Endodermal cell (in vitro differentiated cells): ENCODE measurements around the gene OR1N2. TPM values are rescaled to one million over a fixed set of nuclear protein-coding genes. Genes with fewer than 3 reads are reported as not detected.

Experiments
- DNase-seq: peaks from one replicate; pipeline ENCODE4 v3.0.0-alpha.2; 2017
- H3K27ac ChIP-seq: 2 replicates; pipeline ENCODE4 v1.5.1; 2013; ENCODE audit warnings: mild to moderate bottlenecking, low read depth, low read length, moderate library complexity
- H3K27me3 ChIP-seq: 2 replicates; pipeline ENCODE4 v1.6.1; 2013; ENCODE audit warnings: mild to moderate bottlenecking, low read length, moderate library complexity; ENCODE audit not compliant: insufficient read depth, control insufficient read depth, poor library complexity, severe bottlenecking
- H3K36me3 ChIP-seq: 2 replicates; pipeline ENCODE4 v1.7.0; 2013; ENCODE audit warnings: mild to moderate bottlenecking, low read length, moderate library complexity; ENCODE audit not compliant: control insufficient read depth, insufficient read depth
- H3K4me1 ChIP-seq: one replicate; pipeline ENCODE4 v1.7.0; 2013; ENCODE audit warnings: low read length; ENCODE audit not compliant: control insufficient read depth, insufficient read depth
- H3K4me3 ChIP-seq: 2 replicates; pipeline ENCODE4 v1.5.1; 2013; ENCODE audit warnings: mild to moderate bottlenecking, low read length, moderate library complexity
- H3K9ac ChIP-seq: 2 replicates; pipeline ENCODE4 v1.6.1; 2013; ENCODE audit warnings: mild to moderate bottlenecking, low read length, moderate library complexity; ENCODE audit not compliant: poor library complexity, severe bottlenecking; ENCODE audit errors: extremely low read depth
- H3K9me3 ChIP-seq: 2 replicates; pipeline ENCODE4 v1.6.1; 2013; ENCODE audit warnings: mild to moderate bottlenecking, low read length, moderate library complexity; ENCODE audit not compliant: control insufficient read depth
- H3K27ac Mint-ChIP-seq: 2 replicates; pipeline ENCODE4 v1.8.0; 2020; ENCODE audit warnings: mixed read lengths
- H3K27me3 Mint-ChIP-seq: 2 replicates; pipeline ENCODE4 v1.8.0; 2021; ENCODE audit warnings: mild to moderate bottlenecking, mixed read lengths; ENCODE audit not compliant: insufficient read depth
- H3K36me3 Mint-ChIP-seq: 2 replicates; pipeline ENCODE4 v1.8.0; 2020; ENCODE audit warnings: low read depth, mixed read lengths
- H3K4me1 Mint-ChIP-seq: 2 replicates; pipeline ENCODE4 v1.8.0; 2020; ENCODE audit warnings: mixed read lengths
- H3K4me3 Mint-ChIP-seq: 2 replicates; pipeline ENCODE4 v1.8.0; 2020; ENCODE audit warnings: mild to moderate bottlenecking, moderate library complexity, mixed read lengths
- H3K9me3 Mint-ChIP-seq: 2 replicates; pipeline ENCODE4 v1.8.0; 2020; ENCODE audit warnings: mild to moderate bottlenecking, mixed read lengths
- WGBS, 2 experiments: methylation state at CpG; one replicate each; pipeline versions ENCODE4 v1.1.5 to v1.1.7; 2013; ENCODE audit warnings: missing lambda C conversion rate in 2 of 2, mixed read lengths in 1 of 2; ENCODE audit not compliant: insufficient coverage in 1 of 2, insufficient read length in 1 of 2; 5-methylcytosine and 5-hydroxymethylcytosine counted together
- total RNA-seq, 2 donors: library from RNA; stranded (reverse); fragmentation: NEBNext Ultra II Directional in 1 of 2; extraction: Animal tissue kit (Norgen Biotek cat#: 25700) in 1 of 2; gene quantifications; 2 replicates in 1 of 2; 3 replicates in 1 of 2; pipeline ENCODE4 v1.2.1, GENCODE V29; 2021
- TF ChIP-seq, protein P1 (sequence below): fragments of 200-600 bp; sonication (generic); conservative IDR thresholded peaks from 2 replicates; pipeline ENCODE4 v1.5.0; 2021; ENCODE audit warnings: antibody characterized with exemption, mild to moderate bottlenecking

Gene OR1N2
- total RNA-seq, 2 donors from 2014 or later: not detected

DNA sequence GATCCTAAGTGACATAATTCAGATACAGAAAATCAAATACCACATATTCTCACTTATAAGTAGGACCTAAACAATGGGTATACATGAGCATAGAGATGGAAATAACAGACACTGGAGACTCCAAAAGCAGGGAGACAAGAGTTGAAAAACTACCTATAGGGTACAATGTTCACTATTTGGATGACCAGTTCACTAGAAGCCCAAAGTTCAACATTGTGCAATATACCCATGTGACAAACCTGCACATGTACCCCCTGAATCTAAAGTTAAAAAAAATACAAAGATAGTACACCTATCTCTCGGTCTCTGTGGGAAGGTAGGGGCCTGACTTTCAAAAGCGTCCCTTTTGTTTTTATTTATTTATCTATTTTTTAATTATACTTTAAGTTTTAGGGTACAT, 14.2 kb upstream of the OR1N2 start:
- no peak overlapping the region for H3K4me3 Mint-ChIP-seq
- H3K27ac ChIP-seq: no peak overlapping the region
- no peaks in the 10 kb centered on the region for H3K36me3 ChIP-seq
- no peaks in the 10 kb centered on the region for H3K36me3 Mint-ChIP-seq
- 93% methylated on average over 2 of the region's 2 CpGs; no CpG with 5 or more reads in 1 of the 2 experiments for WGBS, 2 experiments
- H3K9me3 Mint-ChIP-seq: peaks cover 54% of the 10 kb centered on the region
- H3K27ac Mint-ChIP-seq: no peak overlapping the region
- no peak overlapping the region for H3K4me3 ChIP-seq
- peaks cover 23% of the 10 kb centered on the region for H3K9me3 ChIP-seq
- H3K27me3 ChIP-seq: no peaks in the 10 kb centered on the region
- TF ChIP-seq, protein P1, sequence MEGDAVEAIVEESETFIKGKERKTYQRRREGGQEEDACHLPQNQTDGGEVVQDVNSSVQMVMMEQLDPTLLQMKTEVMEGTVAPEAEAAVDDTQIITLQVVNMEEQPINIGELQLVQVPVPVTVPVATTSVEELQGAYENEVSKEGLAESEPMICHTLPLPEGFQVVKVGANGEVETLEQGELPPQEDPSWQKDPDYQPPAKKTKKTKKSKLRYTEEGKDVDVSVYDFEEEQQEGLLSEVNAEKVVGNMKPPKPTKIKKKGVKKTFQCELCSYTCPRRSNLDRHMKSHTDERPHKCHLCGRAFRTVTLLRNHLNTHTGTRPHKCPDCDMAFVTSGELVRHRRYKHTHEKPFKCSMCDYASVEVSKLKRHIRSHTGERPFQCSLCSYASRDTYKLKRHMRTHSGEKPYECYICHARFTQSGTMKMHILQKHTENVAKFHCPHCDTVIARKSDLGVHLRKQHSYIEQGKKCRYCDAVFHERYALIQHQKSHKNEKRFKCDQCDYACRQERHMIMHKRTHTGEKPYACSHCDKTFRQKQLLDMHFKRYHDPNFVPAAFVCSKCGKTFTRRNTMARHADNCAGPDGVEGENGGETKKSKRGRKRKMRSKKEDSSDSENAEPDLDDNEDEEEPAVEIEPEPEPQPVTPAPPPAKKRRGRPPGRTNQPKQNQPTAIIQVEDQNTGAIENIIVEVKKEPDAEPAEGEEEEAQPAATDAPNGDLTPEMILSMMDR: no peak
- H3K27me3 Mint-ChIP-seq: peaks cover 7% of the 10 kb centered on the region
- H3K4me1 Mint-ChIP-seq: no peaks in the 10 kb centered on the region
- DNase-seq: no peak
- H3K4me1 ChIP-seq: no peaks in the 10 kb centered on the region
- H3K9ac ChIP-seq: no peak overlapping the region

DNA sequence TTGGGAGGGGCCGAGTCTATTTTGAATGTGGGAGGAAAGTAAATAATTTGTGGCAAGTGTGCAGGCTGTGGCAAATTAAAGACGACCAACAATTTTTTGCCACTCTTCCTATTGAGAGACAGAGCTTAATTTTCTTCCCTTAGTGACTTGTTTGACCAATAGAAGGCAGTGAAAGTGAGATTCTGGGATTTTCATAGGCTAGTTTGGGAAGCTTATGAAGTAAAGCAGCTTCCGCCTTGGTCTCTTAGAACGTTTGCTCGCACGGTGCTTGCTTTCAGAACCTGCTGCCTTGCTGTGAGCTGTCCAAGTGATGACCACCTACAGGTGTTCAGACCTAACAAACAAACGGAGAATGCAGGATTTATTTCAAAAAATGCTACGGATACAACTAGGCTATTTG, 6.7 kb upstream of the OR1N2 start:
- Histone ChIP-seq H3K27ac (no peak overlapping the region), H3K4me3 (no peak overlapping the region), H3K27me3 (no peaks in the 10 kb centered on the region), H3K9ac (no peak overlapping the region), H3K4me1 (no peaks in the 10 kb centered on the region), H3K9me3 (peaks cover 33% of the 10 kb centered on the region), H3K36me3 (no peaks in the 10 kb centered on the region)
- DNase-seq: no peak
- Mint-ChIP-seq H3K27me3 (no peaks in the 10 kb centered on the region), H3K4me3 (no peak overlapping the region), H3K4me1 (no peaks in the 10 kb centered on the region), H3K36me3 (no peaks in the 10 kb centered on the region), H3K27ac (no peak overlapping the region), H3K9me3 (peaks cover 29% of the 10 kb centered on the region)
- 76 to 83% methylated on average over 5 to 7 of the region's 8 CpGs for WGBS, 2 experiments
- TF ChIP-seq, protein P1: no peak

DNA sequence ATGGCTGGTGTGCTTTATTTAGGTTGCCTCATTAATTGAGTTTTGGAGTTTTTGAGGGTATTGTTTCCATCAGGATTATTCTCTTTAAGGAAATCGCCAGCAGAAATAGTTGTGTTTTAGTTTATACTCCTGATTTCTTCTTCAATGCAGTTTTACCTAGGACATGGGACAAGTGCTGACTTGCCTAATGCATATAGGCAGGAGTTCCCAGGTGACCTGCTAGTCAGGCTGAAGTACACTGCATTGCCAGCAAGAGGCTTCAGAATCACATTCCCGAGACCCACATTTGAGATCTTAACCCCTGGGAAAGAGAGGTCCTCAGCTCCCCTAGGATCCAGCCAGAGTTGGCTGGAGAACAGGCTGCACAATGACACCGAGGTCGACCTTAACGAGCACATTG, 1.5 kb upstream of the OR1N2 start:
- Histone ChIP-seq H3K9ac (no peak overlapping the region), H3K9me3 (peaks cover 30% of the 10 kb centered on the region), H3K4me3 (no peak overlapping the region), H3K27ac (no peak overlapping the region), H3K36me3 (no peaks in the 10 kb centered on the region), H3K27me3 (no peaks in the 10 kb centered on the region), H3K4me1 (no peaks in the 10 kb centered on the region)
- Mint-ChIP-seq H3K27me3 (peaks cover 9% of the 10 kb centered on the region), H3K9me3 (peaks cover 27% of the 10 kb centered on the region), H3K36me3 (no peaks in the 10 kb centered on the region), H3K4me3 (no peak overlapping the region), H3K4me1 (no peaks in the 10 kb centered on the region), H3K27ac (no peak overlapping the region)
- no peak for DNase-seq
- WGBS, 2 experiments: 70 to 77% methylated on average over 4 to 5 of the region's 5 CpGs
- TF ChIP-seq, protein P1: no peak
